NCI-H345 treated with DMSO at 0.1 percent for 48 hours (cell line): ENCODE results near the gene PTPRJ.

Experiments used
- DNase-seq: peaks from one replicate; lab custom pipeline; 2025; ENCODE audit not compliant: unreplicated experiment; lab: John Stamatoyannopoulos, UW

Gene PTPRJ

DNA sequence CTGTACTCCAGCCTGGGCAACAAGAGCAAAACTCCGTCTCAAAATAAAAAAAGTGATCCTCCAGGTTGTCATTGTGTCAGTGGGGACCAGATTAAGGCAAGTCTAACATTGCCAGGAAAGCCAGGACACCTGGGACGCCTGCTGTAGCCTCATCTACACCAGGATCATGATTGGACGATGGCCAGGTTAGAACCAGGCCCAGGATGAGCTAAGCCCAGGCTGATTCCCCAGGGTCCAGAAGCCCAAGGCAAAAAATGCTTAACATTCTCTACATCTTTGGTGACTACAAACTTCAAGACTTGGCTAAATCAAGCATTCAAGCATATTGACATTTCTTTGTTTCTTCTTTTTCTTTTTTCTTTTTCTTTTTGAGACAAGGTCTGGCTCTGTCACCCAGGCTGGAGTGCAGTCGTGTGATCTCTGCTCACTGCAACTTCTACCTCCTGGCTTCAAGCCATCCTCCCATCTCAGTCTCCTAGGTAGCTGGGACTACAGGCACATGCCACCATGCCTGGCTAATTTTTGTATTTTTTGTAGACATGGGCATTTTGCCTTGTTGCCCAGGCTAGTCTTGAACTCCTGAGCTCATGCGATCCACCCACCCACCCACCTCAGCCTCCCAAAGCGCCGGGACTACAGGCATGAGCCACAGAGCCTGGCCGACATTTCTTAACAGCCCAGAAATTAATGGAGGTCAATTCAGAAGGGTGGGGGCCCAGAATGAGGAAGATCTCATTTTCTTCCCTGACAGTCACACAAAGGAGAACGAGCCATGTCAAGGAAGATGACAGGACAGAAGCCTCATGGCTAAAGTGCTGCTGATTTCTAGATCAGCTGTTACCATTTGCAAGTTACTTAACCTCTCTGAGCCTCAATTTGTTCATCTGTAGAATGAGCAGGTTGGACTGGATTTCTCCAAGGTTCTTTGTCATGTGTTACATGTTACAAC lies 12.5 kb upstream of the PTPRJ start:
- no peak for DNase-seq

DNA sequence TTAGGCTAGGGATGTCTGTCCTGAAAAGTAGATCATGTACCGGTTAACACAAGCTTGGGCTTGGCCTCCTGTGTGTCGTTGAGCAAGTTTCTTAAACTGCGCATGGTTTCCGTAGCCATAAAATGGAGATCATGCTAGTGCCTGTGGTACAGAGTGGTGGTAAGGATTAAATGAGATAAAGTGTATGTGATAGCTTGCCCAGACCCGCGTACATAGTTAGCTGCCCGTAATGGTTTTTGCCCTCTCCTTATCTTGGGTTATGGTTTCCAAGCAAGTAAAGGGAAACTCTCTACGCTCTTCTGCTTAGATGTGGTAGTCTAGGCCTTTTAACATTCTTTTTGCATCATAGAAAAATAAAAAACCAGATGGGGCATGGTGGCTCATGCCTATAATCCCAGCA lies 11.0 kb upstream of the PTPRJ start:
- no peak for DNase-seq

DNA sequence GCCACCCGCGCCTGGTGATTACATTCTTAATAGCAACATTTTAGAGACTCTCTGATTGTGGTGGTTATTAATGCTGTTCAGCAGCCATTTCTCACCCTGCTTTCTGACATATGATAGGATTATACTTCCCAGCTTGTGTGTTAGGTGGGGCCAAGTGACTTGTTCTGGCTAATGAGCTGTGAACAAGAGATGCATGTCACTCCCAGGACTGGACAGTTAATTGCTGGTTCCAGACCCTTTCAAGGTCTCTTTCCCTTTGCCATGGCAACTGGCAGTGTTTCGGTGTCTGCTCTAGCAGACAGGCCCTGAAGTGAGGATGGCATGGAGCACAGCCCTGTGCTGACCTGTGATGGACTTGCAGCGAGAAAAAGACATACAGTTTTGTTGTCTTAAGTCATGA lies 8.9 kb upstream of the PTPRJ start:
- no peak for DNase-seq

DNA sequence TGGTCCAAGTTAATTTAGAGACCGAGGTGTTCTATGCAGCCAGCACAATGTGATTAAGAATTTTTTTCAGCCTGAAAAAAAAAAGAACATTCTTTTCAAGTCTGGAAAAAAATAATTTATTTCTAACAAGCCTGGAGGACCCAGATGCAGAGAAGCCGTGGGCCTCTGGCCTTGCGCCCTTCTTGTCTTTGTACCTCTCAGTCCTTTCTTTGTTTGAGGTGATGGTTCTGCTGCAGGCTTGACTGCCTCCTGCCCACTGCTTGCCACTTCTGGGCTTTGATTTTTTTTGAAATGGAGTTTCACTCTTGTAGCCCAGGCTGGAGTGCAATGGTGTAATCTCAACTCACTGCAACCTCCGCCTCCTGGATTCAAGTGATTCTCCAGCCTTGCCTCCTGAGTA lies 7.2 kb upstream of the PTPRJ start:
- DNase-seq = no peak

DNA sequence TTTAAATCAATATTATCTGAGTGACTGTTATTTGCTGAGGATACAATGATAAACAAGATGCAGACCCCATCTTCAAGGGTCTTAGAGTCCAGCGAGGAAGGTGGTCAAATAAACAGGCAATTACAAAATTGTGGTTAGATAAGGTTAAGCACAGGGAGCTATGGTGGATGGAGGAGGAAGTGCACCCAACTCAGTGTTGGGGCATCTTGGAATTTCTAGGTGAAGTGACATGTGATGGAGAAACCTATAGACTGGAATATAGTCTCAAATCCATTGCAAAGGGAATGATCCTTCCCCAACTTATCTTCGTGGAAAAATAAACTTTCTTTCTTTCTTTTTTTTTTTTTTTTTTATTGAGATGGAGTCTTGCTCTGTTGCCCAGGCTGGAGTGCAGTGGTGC lies 3.4 kb upstream of the PTPRJ start:
- DNase-seq = no peak

DNA sequence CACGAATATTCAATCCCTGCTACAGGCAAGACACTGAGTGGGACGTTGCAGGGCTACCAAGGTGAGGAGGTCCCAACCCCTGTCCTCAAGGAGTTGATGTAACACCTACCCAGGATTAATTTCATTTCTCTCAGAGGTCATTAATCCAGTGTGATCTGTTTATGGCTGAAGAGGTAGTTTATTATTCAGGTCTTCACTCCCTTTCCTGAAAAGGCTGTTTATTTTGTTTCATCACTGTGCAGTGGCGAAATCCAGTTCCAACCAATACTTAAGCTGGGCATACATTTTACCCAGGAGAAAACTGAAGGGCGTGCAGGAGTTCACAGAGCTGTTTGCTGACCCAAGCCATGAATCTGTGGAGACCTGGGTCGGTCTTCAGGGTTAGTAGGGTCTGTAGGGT lies 2.7 kb upstream of the PTPRJ start:
- no peak for DNase-seq

DNA sequence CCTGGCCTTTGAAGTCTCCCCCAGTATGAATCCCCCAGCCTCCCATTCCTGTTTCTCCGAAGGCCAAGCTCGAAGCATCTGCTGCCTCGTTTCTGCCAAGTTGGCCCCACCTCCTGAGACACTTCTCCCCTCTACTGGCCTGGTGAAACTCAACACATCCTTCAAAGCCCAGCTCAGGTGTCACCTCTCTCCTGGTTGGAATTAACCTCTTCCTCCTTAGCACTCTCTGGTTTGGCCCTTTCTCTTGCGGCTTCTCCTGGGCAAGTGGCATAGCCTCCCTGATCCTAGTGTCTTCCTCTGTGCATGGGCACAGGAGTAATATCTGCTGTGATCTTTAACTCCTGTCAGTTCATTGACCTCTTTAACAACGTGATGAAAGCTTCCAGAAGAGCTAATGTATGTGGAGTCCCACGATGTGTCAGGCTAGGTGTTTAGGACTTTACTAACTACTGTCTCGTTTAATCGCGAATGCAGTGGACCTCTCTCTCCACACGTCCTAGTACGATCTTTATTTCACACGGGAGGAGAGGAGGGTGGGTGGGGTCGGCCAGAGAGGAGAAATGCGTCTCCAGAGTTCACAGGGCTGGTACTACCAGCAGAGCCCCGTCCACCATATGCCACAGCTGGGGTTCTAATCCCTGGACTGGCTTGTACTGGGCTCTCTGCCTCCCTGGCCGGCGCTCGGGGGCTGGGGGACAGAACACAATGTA lies 826 bp upstream of the PTPRJ start:
- no peak for DNase-seq

DNA sequence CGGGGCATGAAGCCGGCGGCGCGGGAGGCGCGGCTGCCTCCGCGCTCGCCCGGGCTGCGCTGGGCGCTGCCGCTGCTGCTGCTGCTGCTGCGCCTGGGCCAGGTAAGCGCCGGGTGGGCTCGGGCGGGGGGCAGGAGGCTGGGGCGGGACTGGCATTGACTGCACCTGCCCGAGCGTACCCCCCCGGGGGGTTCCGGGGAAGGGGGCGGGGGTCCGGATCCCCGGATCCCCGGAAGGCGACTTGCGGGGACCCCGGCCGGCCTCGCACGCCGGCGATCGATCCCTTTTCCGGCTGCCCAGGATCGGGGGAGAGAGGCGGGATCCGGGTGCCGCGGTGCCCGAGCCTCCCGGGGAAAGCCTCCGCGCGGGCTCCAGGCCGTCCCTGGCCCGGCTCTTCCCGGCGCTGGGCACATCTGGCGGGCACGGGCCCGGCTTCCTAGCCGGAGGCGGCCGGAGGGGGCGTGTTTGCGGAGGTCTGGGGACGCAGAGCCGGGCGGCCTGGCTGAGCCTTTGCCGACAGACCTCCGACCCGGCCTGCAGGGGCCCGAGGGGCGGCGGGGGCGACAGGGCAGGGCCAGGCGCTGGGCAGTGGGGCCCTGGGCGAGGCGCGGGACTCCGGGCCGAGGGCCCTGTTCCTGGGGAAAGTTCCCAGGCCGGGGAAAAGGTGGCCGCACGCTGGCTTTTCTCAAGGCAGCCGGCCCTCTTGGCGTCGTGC lies 705 bp downstream of the PTPRJ start:
- DNase-seq = no peak

DNA sequence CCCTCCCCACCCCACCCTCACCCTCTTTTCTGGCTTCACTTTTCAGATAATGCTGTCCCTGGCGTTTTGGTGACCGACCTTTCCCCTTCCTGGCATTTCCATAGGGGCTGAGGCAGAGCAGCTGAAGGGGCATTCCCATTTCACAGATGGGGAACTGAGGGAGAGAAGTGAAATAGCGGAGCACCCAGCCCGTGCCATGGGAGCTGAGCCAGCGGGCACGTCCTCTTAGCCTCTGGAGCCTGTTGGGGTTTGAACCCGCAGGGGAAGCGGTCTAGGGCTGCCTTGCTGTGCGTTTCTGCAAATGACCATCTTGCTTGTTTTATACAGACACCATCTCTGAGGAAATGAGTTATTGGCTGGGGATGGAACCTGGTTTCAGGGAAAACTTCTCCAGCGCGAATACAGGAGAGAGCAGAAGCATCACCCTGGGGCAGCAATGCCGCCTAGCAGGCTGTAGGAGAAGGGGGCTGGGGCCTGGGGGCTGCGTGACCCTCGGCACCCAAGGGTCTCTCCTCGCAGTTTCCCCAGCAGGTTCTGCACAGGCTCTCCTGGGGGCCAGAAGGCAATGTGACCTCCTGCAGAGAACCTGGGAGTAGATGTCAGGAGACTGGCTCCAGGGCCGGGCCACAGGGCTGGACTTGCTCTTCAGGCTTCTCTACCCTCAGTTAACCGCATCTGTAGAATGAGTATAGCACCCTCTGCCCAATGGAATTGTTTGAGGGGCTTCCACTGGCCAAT lies 1.5 kb downstream of the PTPRJ start:
- no peak for DNase-seq

DNA sequence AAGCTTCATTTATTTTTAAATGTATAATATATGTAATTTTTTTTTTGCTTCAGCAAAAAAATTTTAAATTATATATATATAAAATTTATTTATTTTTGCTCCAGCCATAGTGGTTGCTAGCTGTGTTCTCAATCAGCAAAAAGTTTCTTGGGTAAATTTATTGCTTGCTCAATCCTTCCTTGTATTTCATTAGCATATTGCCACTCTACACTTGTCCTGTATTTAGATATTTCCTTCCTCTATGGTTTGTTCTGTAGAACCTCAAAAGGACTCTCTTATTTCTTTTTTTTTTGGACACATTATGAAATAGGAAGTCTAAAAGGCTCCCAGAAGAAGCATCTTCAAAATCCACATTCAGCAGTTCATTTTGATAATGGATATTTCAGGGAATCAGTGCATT lies 2.3 kb downstream of the PTPRJ start:
- no peak for DNase-seq

DNA sequence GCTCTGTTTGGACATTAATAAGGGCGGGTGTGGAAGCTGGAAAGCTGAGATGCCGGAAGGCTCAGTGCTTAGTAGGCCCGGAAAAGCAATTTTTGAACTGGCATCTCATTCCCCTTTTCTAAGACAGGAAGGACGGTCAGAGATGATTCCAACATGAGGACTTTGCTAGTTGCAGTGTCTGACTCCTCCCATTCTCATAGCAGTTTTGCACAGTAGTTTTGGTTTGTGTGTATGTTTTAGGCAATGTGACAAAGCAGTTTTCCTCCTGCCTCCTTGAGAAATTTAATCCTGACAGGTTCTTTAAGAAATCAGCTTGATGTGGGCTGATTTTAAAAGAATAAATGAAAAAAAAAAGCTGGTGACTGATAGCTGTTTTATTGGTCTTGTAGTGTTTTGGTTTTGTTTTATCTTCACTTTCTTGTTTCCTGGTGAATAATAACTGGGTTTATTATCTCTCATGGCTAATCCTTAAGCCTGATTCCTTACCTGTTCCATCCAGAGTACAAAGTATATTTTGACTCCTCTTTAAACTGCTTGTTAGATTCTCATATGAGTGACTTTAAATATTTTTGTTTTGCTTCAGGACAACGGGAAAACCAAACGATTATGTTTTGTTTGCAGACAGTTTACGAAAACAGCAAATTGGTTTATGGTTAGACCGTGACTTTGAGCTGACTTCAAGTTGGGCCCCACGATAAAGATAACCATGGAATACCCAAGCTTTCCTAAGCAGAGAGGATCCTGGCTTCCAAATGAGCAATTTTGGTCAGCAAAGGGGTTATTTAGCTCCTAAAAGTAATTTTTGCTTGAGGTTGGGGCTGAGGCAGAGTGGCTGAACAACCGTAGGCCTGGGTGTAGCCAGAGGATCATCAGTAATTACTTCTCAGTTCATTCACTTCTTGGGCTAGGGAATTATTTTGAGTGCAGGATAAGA lies 3.4 kb downstream of the PTPRJ start:
- no peak for DNase-seq

DNA sequence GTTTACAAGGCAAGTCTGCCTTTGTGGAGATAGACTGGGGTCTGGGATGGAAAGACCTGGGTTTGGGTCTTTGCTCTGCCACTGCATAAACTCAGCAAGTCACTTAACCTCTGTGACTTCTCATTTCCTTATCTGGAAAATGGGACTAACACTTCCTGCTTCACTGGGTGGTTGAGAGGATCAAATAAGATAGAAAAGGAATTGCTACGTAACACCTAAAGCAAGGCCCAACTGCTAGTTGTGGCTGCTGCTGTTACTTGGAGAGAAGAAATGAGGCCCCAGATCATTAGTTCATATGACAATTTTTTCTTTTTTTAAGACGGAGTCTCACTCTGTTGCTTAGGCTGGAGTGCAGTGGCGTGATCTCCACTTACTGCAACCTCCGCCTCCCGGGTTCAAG lies 5.9 kb downstream of the PTPRJ start:
- DNase-seq = no peak

DNA sequence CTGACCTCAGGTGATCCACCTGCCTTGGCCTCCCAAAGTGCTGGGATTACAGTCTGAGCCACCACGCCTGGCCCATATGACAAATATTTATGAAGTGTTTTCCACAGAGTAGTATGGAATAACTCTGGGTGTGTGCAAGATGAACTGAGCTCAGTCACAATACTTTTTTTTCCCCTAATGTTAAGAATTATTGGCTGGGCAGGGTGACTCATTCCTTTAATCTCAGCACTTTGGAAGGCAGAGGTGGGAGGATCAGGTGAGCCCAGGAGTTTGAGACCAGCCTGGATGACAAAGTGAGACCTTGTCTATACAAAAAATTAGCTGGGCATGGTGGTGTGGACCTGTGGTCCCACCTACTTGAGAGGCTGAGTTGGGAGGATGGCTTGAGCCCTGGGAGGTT lies 6.4 kb downstream of the PTPRJ start:
- DNase-seq = no peak

DNA sequence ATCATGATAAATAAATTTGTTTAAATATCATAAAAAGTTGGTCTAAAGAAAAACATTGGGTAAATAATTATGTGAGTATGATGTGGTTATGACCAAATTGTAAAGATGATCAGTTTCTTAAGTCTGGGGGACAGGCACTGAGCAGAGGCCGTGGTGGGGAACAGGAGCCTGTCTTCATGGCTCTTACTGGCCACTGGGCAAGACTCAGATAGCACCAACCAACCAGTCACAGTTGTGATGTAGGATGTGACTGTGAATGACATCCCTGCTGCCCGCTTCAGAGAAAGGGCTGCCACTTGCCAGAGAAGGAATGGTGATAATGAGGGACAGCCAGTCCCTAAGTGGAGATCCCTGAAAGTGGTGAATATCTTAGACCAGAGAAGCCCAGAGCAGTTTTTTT lies 7.0 kb downstream of the PTPRJ start:
- no peak for DNase-seq

DNA sequence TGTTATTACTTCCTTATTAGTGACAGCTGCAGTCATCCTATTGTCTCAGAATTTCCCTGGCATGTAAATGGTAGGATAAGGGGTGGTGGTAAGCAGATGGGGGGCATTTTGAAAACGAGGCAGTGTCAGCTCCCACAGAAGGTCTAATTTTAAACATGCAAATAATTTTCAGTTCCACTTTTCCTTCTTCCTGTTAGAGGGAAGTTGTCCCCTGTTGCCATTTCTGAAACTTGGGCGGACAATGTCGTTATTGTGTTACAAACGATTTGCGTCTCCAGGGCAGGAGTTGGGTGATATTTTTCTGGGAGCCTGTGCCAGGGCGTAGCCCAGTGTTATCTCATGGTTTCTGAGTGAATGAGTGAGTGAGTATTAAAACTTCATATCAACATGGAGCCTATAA lies 7.4 kb downstream of the PTPRJ start:
- no peak for DNase-seq

DNA sequence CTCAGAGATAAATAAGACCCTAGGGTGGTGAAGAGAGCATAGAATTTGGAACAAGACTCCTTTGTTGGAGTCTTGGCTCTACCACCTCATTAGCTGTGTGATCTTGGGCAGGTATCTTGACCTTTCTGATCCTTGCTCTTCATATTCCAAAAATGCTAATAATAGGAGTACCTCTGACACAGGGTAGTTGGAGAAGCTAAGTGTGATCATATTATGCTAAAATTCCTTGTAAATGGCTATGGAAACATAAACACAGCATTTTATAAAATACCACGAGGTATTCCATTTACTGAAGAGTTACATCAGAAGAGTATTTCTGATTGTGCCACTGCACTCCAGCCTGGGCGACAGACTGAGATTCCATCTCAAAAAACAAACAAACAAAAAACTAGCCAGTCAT lies 9.4 kb downstream of the PTPRJ start:
- DNase-seq = no peak

DNA sequence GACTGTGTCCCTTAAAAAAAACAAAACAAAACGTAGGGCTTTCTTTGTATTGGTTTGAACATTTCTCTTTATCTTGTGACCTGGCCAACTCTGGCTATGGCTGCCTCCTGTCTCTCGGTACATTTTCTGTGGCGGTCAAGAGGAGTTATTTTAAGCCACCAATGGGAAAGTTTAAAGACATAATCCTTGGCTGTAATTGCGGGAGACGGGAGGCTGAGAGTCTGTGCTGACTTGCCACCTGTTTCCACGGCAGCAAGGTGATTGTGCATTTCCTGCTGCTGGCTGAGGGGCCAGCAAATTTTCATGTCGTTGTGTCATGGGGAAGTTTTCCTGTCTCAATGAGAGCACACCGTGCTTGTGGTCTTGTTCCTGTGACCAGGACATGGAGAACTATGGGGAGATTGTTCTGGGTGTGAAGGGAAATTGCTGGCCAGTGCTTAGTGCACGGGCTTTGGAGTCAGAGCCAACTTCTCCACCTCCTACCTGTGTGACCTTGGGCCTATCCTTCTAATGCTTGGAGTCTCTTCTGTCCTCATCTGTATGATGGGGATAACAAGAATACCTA lies 11.0 kb downstream of the PTPRJ start:
- no peak for DNase-seq

DNA sequence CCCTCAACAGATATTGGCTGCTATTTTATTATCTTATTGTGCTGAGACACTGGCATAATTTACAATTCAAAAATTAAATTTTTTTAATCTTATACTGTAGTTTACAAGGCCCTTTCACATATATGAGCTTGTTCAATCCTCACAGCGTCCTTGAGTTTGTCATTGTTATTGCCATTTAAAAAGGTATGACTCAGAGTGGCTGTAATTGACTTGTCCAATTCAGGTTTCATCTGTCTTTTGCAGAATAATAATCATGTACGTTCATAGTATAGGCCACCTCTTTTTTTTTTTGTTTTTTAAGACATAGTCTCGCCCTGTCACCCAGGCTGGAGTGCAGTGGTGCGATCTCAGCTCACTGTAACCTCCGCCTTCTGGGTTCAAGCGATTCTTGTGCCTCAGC lies 11.5 kb downstream of the PTPRJ start:
- DNase-seq = no peak

DNA sequence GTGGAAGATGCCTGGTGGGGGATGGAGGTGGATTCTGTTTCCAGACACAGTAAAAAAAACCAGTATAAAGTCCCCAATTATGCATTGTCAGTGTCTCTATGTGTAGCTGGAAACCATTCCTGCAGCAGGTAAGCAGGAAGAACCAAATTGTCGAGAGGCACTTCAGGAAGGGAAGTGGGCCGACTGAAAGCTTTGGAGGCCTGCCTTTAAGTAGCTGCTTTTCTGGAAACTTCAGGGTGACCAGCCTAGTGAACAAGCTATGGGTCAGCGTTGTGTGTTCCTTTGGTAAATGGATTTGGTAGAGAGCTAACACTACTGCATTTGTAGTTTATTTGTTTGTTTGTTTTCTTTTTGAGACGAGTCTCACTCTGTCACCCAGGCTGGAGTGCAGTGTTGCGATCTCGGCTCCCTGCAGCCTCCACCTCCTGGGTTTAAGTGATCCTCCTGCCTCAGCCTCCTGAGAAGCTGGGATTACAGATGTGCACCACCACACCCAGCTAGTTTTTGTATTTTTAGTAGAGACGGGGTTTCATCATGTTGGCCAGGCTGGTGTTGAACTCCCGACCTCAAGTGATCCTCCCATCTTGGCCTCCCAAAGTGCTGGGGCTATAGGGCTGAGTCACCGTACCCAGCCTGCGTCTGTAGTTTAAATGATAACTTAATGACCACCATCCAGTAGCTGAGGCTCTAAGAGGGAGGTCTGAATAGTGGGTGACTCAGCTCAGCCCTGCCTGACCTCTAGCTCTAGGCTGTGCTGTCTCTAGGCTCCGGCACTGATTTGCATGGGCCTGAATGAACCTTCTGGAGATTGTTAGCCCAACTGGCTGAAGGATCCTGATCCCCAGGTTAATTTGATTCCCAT lies 12.8 kb downstream of the PTPRJ start:
- no peak for DNase-seq
